H9 (cell line): ENCODE data around the gene LTB4R. TPM values are rescaled to one million over a fixed set of nuclear protein-coding genes. Genes with fewer than 3 reads are reported as not detected.

ENCODE experiments used
- DNase-seq: peaks from one replicate; pipeline ENCODE4 v3.0.0-alpha.2; 2017
- H2AFZ ChIP-seq: one replicate; pipeline ENCODE4 v1.6.1; 2013; ENCODE audit warnings: mild to moderate bottlenecking, low read length, control low read depth, moderate library complexity
- H2AK5ac ChIP-seq: 2 replicates; pipeline ENCODE4 v1.6.1; 2013; ENCODE audit warnings: low read length, control low read depth, mixed read lengths; ENCODE audit not compliant: insufficient read length
- H2BK120ac ChIP-seq: one replicate; pipeline ENCODE4 v1.6.1; 2013; ENCODE audit warnings: low read depth, mild to moderate bottlenecking, low read length, control low read depth, inconsistent platforms; ENCODE audit not compliant: poor library complexity, severe bottlenecking
- H2BK12ac ChIP-seq: 2 replicates; pipeline ENCODE4 v1.6.1; 2013; ENCODE audit warnings: low read length, control low read depth, mixed read lengths, low read depth; ENCODE audit not compliant: insufficient read length
- H2BK15ac ChIP-seq: 2 replicates; pipeline ENCODE4 v1.6.1; 2013; ENCODE audit warnings: low read depth, low read length, control low read depth
- H2BK20ac ChIP-seq: one replicate; pipeline ENCODE4 v1.6.1; 2013; ENCODE audit warnings: low read depth, mild to moderate bottlenecking, low read length, control low read depth, inconsistent platforms; ENCODE audit not compliant: poor library complexity, severe bottlenecking
- H2BK5ac ChIP-seq: 2 replicates; pipeline ENCODE4 v1.6.1; 2013; ENCODE audit warnings: low read length, control low read depth, mixed read lengths; ENCODE audit not compliant: insufficient read length
- H3K14ac ChIP-seq: 2 replicates; pipeline ENCODE4 v1.6.1; 2013; ENCODE audit warnings: low read length, control low read depth; ENCODE audit not compliant: insufficient read depth
- H3K18ac ChIP-seq: 2 replicates; pipeline ENCODE4 v1.6.1; 2013; ENCODE audit warnings: low read depth, mild to moderate bottlenecking, mixed read lengths, low read length, control low read depth; ENCODE audit not compliant: insufficient read length
- H3K23ac ChIP-seq: 2 replicates; pipeline ENCODE4 v1.6.1; 2013; ENCODE audit warnings: low read length, control low read depth, mixed read lengths, low read depth; ENCODE audit not compliant: insufficient read length
- H3K23me2 ChIP-seq: 2 replicates; pipeline ENCODE4 v1.6.1; 2013; ENCODE audit warnings: low read depth, mild to moderate bottlenecking, mixed read lengths, low read length, control low read depth; ENCODE audit not compliant: insufficient read length, poor library complexity, severe bottlenecking
- H3K27ac ChIP-seq: 2 replicates; pipeline ENCODE4 v1.5.1; 2013; ENCODE audit warnings: low read length, control low read depth, mixed read lengths, low read depth; ENCODE audit not compliant: insufficient read length
- H3K27me3 ChIP-seq: 2 replicates; pipeline ENCODE4 v1.6.1; 2013; ENCODE audit warnings: low read length, control low read depth, inconsistent platforms; ENCODE audit not compliant: insufficient read depth
- H3K4ac ChIP-seq: 2 replicates; pipeline ENCODE4 v1.6.1; 2013; ENCODE audit warnings: low read depth, mild to moderate bottlenecking, control low read depth, inconsistent platforms, low read length, moderate library complexity
- H3K4me1 ChIP-seq: 2 replicates; pipeline ENCODE4 v1.6.1; 2013; ENCODE audit warnings: low read length, control low read depth, inconsistent platforms; ENCODE audit not compliant: insufficient read depth
- H3K4me2 ChIP-seq: 2 replicates; pipeline ENCODE4 v1.6.1; 2013; ENCODE audit warnings: low read length, control low read depth, mixed read lengths; ENCODE audit not compliant: insufficient read length, insufficient read depth
- H3K56ac ChIP-seq: 2 replicates; pipeline ENCODE4 v1.6.1; 2013; ENCODE audit warnings: low read depth, mild to moderate bottlenecking, mixed read lengths, low read length, control low read depth; ENCODE audit not compliant: insufficient read length
- H3K79me1 ChIP-seq: 2 replicates; pipeline ENCODE4 v1.6.1; 2013; ENCODE audit warnings: low read depth, mild to moderate bottlenecking, moderate library complexity, low read length, control low read depth, inconsistent platforms; ENCODE audit not compliant: insufficient read depth, poor library complexity, severe bottlenecking
- H3K79me2 ChIP-seq: 2 replicates; pipeline ENCODE4 v1.6.1; 2013; ENCODE audit warnings: low read length, control low read depth, inconsistent platforms; ENCODE audit not compliant: insufficient read depth
- H3K9ac ChIP-seq: 2 replicates; pipeline ENCODE4 v1.6.1; 2013; ENCODE audit warnings: low read length, control low read depth, mixed read lengths; ENCODE audit not compliant: insufficient read length; ENCODE audit errors: extremely low read depth
- H3K9me3 ChIP-seq: one replicate; pipeline ENCODE4 v1.6.1; 2013; ENCODE audit warnings: low read depth, low read length, inconsistent platforms; ENCODE audit not compliant: control insufficient read depth
- H3T11ph ChIP-seq: one replicate; pipeline ENCODE4 v1.6.1; 2013; ENCODE audit warnings: mild to moderate bottlenecking, low read length, control low read depth, inconsistent platforms
- H4K20me1 ChIP-seq: one replicate; pipeline ENCODE4 v1.6.1; 2013; ENCODE audit not compliant: control insufficient read depth, insufficient read length, insufficient read depth
- H4K5ac ChIP-seq: 2 replicates; pipeline ENCODE4 v1.6.1; 2013; ENCODE audit warnings: low read depth, mild to moderate bottlenecking, mixed read lengths, low read length, control low read depth; ENCODE audit not compliant: insufficient read length
- H4K8ac ChIP-seq: replicated peaks from 2 replicates; pipeline ENCODE4 v1.6.1; 2013; ENCODE audit warnings: low read length, control low read depth, mixed read lengths, low read depth; ENCODE audit not compliant: insufficient read length
- H4K91ac ChIP-seq: 2 replicates; pipeline ENCODE4 v1.6.1; 2013; ENCODE audit warnings: low read depth, mild to moderate bottlenecking, moderate library complexity, mixed read lengths, low read length, control low read depth; ENCODE audit not compliant: insufficient read length
- H3K27ac Mint-ChIP-seq, 3 experiments: 2 replicates in 2 of 3; 3 replicates in 1 of 3; pipeline ENCODE4 v1.8.0; 2020 to 2021; ENCODE audit warnings: mixed read lengths in 3 of 3, mild to moderate bottlenecking in 1 of 3, moderate library complexity in 1 of 3
- H3K27me3 Mint-ChIP-seq: 2 replicates; pipeline ENCODE4 v1.8.0; 2021; ENCODE audit warnings: low read depth, mild to moderate bottlenecking, moderate library complexity, mixed read lengths
- H3K36me3 Mint-ChIP-seq, 3 experiments: 2 replicates in 2 of 3; 3 replicates in 1 of 3; pipeline ENCODE4 v1.8.0; 2020 to 2021; ENCODE audit warnings: low read depth in 3 of 3, mixed read lengths in 3 of 3; ENCODE audit not compliant: insufficient read depth in 1 of 3
- H3K4me1 Mint-ChIP-seq, 2 experiments: 2 replicates each; pipeline ENCODE4 v1.8.0; 2020; ENCODE audit warnings: mixed read lengths in 2 of 2
- H3K4me3 Mint-ChIP-seq, 2 experiments: 2 replicates in 1 of 2; 3 replicates in 1 of 2; pipeline ENCODE4 v1.8.0; 2020 to 2021; ENCODE audit warnings: mild to moderate bottlenecking in 2 of 2, mixed read lengths in 2 of 2, moderate library complexity in 1 of 2
- H3K9me3 Mint-ChIP-seq, 2 experiments: 2 replicates in 1 of 2; 3 replicates in 1 of 2; pipeline ENCODE4 v1.8.0; 2020; ENCODE audit warnings: mild to moderate bottlenecking in 2 of 2, mixed read lengths in 2 of 2, moderate library complexity in 1 of 2
- WGBS: extraction: QIAGEN DNeasy Blood & Tissue Kit; methylation state at CpG from one replicate; pipeline ENCODE4 v1.1.7; 2013; ENCODE audit warnings: missing lambda C conversion rate, low lambda C conversion rate, mixed read lengths; ENCODE audit not compliant: insufficient read length; ENCODE audit errors: extremely low coverage; 5-methylcytosine and 5-hydroxymethylcytosine counted together
- total RNA-seq: library from RNA; stranded (reverse); gene quantifications from 2 replicates; pipeline ENCODE4 v1.2.1, GENCODE V29; 2021
- TF ChIP-seq, protein P1 (sequence below): fragments of 200-600 bp; sonication (generic); conservative IDR thresholded peaks from 3 replicates; pipeline ENCODE4 v1.8.0; 2021; ENCODE audit warnings: antibody characterized with exemption, mild to moderate bottlenecking

Gene LTB4R
- total RNA-seq, 1 experiment from 2014 or later, result 8.9 TPM

- no peak overlapping the region for H3K9ac ChIP-seq
Observed at GRCh38 chr14:24268225-24268624, 43.1 kb upstream of the LTB4R start.

More at GRCh38 chr14:24268225-24268624, 43.1 kb upstream of the LTB4R start:
- Mint-ChIP-seq H3K27me3 (no peaks in the 10 kb centered on the region), H3K27ac (no peak overlapping the region), H3K36me3 (peaks cover 3 to 21% (median 14%) of the 10 kb centered on the region in 3 experiments; a peak in 5 of 7 replicates), H3K9me3 (no peaks in the 10 kb centered on the region), H3K4me1 (peaks cover 4 to 12% of the 10 kb centered on the region in 2 experiments), H3K4me3 (no peak overlapping the region)
- no peaks in the 10 kb centered on the region for H3K9me3 ChIP-seq
- H3K4me1 ChIP-seq, result no peaks in the 10 kb centered on the region
- no peak overlapping the region for H2BK20ac ChIP-seq
- H4K5ac ChIP-seq, result no peak overlapping the region
- H3K27me3 ChIP-seq, result no peaks in the 10 kb centered on the region
- H3K23ac ChIP-seq, result no peak overlapping the region
- no peak overlapping the region for H3K14ac ChIP-seq
- H2AFZ ChIP-seq, result no peak overlapping the region
- H4K91ac ChIP-seq, result no peak overlapping the region
- H2BK120ac ChIP-seq, result no peak overlapping the region
- no peaks in the 10 kb centered on the region for H3K79me1 ChIP-seq
- no peak overlapping the region for H2AK5ac ChIP-seq
- no peak overlapping the region for H2BK12ac ChIP-seq
- WGBS, result no CpG with 5 or more reads among the region's 9 CpGs
- H3K79me2 ChIP-seq, result no peaks in the 10 kb centered on the region
- no peak overlapping the region for H3K27ac ChIP-seq
- H3K56ac ChIP-seq, result no peak overlapping the region
- no peak for DNase-seq
- TF ChIP-seq, protein P1, sequence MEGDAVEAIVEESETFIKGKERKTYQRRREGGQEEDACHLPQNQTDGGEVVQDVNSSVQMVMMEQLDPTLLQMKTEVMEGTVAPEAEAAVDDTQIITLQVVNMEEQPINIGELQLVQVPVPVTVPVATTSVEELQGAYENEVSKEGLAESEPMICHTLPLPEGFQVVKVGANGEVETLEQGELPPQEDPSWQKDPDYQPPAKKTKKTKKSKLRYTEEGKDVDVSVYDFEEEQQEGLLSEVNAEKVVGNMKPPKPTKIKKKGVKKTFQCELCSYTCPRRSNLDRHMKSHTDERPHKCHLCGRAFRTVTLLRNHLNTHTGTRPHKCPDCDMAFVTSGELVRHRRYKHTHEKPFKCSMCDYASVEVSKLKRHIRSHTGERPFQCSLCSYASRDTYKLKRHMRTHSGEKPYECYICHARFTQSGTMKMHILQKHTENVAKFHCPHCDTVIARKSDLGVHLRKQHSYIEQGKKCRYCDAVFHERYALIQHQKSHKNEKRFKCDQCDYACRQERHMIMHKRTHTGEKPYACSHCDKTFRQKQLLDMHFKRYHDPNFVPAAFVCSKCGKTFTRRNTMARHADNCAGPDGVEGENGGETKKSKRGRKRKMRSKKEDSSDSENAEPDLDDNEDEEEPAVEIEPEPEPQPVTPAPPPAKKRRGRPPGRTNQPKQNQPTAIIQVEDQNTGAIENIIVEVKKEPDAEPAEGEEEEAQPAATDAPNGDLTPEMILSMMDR, result no peak
- H3K4me2 ChIP-seq, result no peak overlapping the region
- H3K23me2 ChIP-seq, result peaks cover 8% of the 10 kb centered on the region
- no peaks in the 10 kb centered on the region for H4K20me1 ChIP-seq
- no peak overlapping the region for H3K4ac ChIP-seq
- H2BK5ac ChIP-seq, result no peak overlapping the region
- H2BK15ac ChIP-seq, result no peak overlapping the region
- H3K18ac ChIP-seq, result no peak overlapping the region
- H4K8ac ChIP-seq, result no peak overlapping the region
- no peak overlapping the region for H3T11ph ChIP-seq
